Testis (tissue), 2 donors: ENCODE results near the gene HES1.

Experiments
- CTCF ChIP-seq, 3 experiments: fragments of 450-650 bp in 2 of 3; fragments of 200-600 bp in 1 of 3; sonication (generic) in 1 of 3; IDR thresholded peaks; one replicate each; pipeline ENCODE4 v1.5.1; 2016 to 2019; ENCODE audit warnings: antibody characterized with exemption in 3 of 3, mild to moderate bottlenecking in 2 of 3, moderate library complexity in 1 of 3
- POLR2A ChIP-seq: fragments of 450-650 bp; IDR thresholded peaks from one replicate; pipeline ENCODE4 v1.6.1; 2017; ENCODE audit warnings: antibody characterized with exemption, mild to moderate bottlenecking, moderate library complexity

- TF ChIP-seq CTCF (IDR thresholded peaks at IDR 0.05) (no peak), POLR2A (no peak)
These were observed 7.6 kb upstream of the HES1 start for GRCh38 chr3:194128202-194128918.
